ENCODE results near the gene CUL5. TPM values are rescaled to one million over a fixed set of nuclear protein-coding genes. Genes with fewer than 3 reads are reported as not detected.

The CUL5 gene
- total and polyA plus RNA-seq, 2 donors (not counting 1 experiment from before 2014, with no cell fraction given), result 22.9 to 28.2 TPM

DNA sequence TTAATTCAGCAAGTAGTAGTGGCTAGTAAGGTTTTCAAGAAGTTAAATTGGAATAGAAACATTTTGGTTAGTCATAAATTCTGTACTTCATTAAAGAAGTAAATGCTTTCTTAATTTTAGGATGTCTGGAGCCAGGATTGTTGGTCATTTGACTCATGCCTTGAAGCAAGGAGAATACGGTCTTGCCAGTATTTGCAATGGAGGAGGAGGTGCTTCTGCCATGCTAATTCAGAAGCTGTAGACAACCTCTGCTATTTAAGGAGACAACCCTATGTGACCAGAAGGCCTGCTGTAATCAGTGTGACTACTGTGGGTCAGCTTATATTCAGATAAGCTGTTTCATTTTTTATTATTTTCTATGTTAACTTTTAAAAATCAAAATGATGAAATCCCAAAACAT lies 138.5 kb downstream of the CUL5 start:
- Histone ChIP-seq H3K4me1 (ENCODE audit: control insufficient read depth, extremely low read depth, insufficient read depth, low read length) (no peaks in the 10 kb centered on the region), H3K27ac (ENCODE audit: insufficient read depth, low read length) (no peak overlapping the region), H3K4me3 (replicated peaks in 1 of 4; ENCODE audit: control extremely low read depth in 1 of 4, insufficient read depth in 1 of 4, low read depth in 3 of 4, low read length in 4 of 4) (no peak overlapping the region), H4K20me1 (ENCODE audit: control insufficient read depth, extremely low read depth, insufficient read depth, low read length) (no peaks in the 10 kb centered on the region), H3K9ac (ENCODE audit: insufficient read depth, low read length) (no peak overlapping the region), H3K4me2 (ENCODE audit: extremely low read depth, insufficient read depth, low read length) (no peak overlapping the region), H3K79me2 (ENCODE audit: control insufficient read depth, insufficient read depth, low read length) (no peaks in the 10 kb centered on the region), H2AFZ (ENCODE audit: low read length) (no peak overlapping the region), H3K9me3 (ENCODE audit: control insufficient read depth, insufficient read depth, low read depth, low read length) (no peaks in the 10 kb centered on the region), H3K36me3 (ENCODE audit: control insufficient read depth, insufficient read depth, low read length) (peaks cover 5% of the 10 kb centered on the region), H3K27me3 (ENCODE audit: control insufficient read depth, insufficient read depth, low read length) (no peaks in the 10 kb centered on the region)
- no peak for DNase-seq (ENCODE audit: low read depth in 2 of 2)
- TF ChIP-seq, protein P1, sequence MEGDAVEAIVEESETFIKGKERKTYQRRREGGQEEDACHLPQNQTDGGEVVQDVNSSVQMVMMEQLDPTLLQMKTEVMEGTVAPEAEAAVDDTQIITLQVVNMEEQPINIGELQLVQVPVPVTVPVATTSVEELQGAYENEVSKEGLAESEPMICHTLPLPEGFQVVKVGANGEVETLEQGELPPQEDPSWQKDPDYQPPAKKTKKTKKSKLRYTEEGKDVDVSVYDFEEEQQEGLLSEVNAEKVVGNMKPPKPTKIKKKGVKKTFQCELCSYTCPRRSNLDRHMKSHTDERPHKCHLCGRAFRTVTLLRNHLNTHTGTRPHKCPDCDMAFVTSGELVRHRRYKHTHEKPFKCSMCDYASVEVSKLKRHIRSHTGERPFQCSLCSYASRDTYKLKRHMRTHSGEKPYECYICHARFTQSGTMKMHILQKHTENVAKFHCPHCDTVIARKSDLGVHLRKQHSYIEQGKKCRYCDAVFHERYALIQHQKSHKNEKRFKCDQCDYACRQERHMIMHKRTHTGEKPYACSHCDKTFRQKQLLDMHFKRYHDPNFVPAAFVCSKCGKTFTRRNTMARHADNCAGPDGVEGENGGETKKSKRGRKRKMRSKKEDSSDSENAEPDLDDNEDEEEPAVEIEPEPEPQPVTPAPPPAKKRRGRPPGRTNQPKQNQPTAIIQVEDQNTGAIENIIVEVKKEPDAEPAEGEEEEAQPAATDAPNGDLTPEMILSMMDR (conservative IDR thresholded peaks at IDR 0.05 in 1 of 2, IDR thresholded peaks at IDR 0.05 in 1 of 2; ENCODE audit: low read depth in 1 of 2, low read length in 2 of 2), result no peak

DNA sequence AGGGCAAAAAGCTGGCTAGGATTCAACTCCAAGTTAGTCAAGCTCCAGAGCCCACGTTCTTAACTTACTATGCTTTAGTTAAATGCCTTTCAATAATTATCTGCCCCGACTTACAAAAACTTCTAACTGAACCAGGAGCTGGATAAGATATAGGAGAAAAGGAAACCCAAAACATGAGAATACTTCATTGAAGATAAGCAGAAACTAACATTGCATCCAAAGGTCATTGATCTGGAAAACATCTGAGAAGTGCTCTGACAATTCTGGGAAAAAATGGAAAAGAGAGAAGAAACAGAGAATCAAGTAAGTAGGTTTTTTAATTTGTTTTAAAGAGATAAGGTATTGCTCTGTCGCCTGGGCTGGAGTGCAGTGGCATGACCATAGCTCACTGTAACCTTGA lies 139.9 kb downstream of the CUL5 start:
- Histone ChIP-seq H3K9ac (ENCODE audit: insufficient read depth, low read length) (no peak overlapping the region), H3K79me2 (ENCODE audit: control insufficient read depth, insufficient read depth, low read length) (no peaks in the 10 kb centered on the region), H3K4me2 (ENCODE audit: extremely low read depth, insufficient read depth, low read length) (no peak overlapping the region), H2AFZ (ENCODE audit: low read length) (no peak overlapping the region), H3K27ac (ENCODE audit: insufficient read depth, low read length) (no peak overlapping the region), H3K4me3 (replicated peaks in 1 of 4; ENCODE audit: control extremely low read depth in 1 of 4, insufficient read depth in 1 of 4, low read depth in 3 of 4, low read length in 4 of 4) (no peak overlapping the region), H4K20me1 (ENCODE audit: control insufficient read depth, extremely low read depth, insufficient read depth, low read length) (no peaks in the 10 kb centered on the region), H3K27me3 (ENCODE audit: control insufficient read depth, insufficient read depth, low read length) (no peaks in the 10 kb centered on the region), H3K9me3 (ENCODE audit: control insufficient read depth, insufficient read depth, low read depth, low read length) (no peaks in the 10 kb centered on the region), H3K36me3 (ENCODE audit: control insufficient read depth, insufficient read depth, low read length) (peaks cover 4% of the 10 kb centered on the region), H3K4me1 (ENCODE audit: control insufficient read depth, extremely low read depth, insufficient read depth, low read length) (no peaks in the 10 kb centered on the region)
- no peak for TF ChIP-seq EZH2 (IDR thresholded peaks at IDR 0.05; ENCODE audit: low read length, missing control alignments)
- TF ChIP-seq, protein P1 (conservative IDR thresholded peaks at IDR 0.05 in 1 of 2, IDR thresholded peaks at IDR 0.05 in 1 of 2; ENCODE audit: low read depth in 1 of 2, low read length in 2 of 2), result no peak
- DNase-seq (ENCODE audit: low read depth in 2 of 2), result no peak

DNA sequence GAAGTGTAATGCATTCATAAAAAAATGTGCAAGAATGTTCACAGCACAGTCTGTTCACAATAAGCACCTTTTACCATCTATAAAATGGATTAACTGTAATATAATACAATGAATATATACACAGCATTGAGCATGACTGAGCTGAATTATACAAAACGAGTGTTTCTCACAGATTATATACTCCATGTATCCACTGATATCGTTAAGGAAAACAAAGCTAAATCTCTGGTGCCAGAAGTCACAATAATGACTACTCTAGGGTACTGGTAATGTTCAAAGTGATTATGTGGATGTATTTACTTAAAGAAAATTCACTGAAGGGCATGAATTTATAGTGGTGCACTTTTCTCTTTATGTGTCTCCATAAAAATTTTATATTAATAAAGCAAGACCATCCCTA lies 145.9 kb downstream of the CUL5 start:
- DNase-seq (ENCODE audit: low read depth in 2 of 2), result no peak
- TF ChIP-seq, protein P1 (conservative IDR thresholded peaks at IDR 0.05 in 1 of 2, IDR thresholded peaks at IDR 0.05 in 1 of 2; ENCODE audit: low read depth in 1 of 2, low read length in 2 of 2), result no peak
- no peak for TF ChIP-seq EZH2 (IDR thresholded peaks at IDR 0.05; ENCODE audit: low read length, missing control alignments)
- H3K79me2 ChIP-seq (ENCODE audit: control insufficient read depth, insufficient read depth, low read length), result no peaks in the 10 kb centered on the region

More for the DNA sequence above, 145.9 kb downstream of the CUL5 start:
- Histone ChIP-seq H4K20me1 (ENCODE audit: control insufficient read depth, extremely low read depth, insufficient read depth, low read length) (no peaks in the 10 kb centered on the region), H3K9ac (ENCODE audit: insufficient read depth, low read length) (no peak overlapping the region), H2AFZ (ENCODE audit: low read length) (no peak overlapping the region), H3K4me1 (ENCODE audit: control insufficient read depth, extremely low read depth, insufficient read depth, low read length) (no peaks in the 10 kb centered on the region), H3K4me3 (replicated peaks in 1 of 4; ENCODE audit: control extremely low read depth in 1 of 4, insufficient read depth in 1 of 4, low read depth in 3 of 4, low read length in 4 of 4) (no peak overlapping the region), H3K4me2 (ENCODE audit: extremely low read depth, insufficient read depth, low read length) (no peak overlapping the region), H3K36me3 (ENCODE audit: control insufficient read depth, insufficient read depth, low read length) (peaks cover 2% of the 10 kb centered on the region), H3K27ac (ENCODE audit: insufficient read depth, low read length) (no peak overlapping the region), H3K27me3 (ENCODE audit: control insufficient read depth, insufficient read depth, low read length) (no peaks in the 10 kb centered on the region), H3K9me3 (ENCODE audit: control insufficient read depth, insufficient read depth, low read depth, low read length) (no peaks in the 10 kb centered on the region)

Other genes starting within 250 kb of the CUL5 start
- 7.4 and 9.8 TPM in 2 replicates for gene SLC35F2, start 150.1 kb upstream of the CUL5 start, total RNA-seq
- 2.8 and 9.0 TPM in 2 replicates for gene SLC35F2, start 150.1 kb upstream of the CUL5 start, polyA plus RNA-seq
- not detected in 2 replicates for gene RAB39A, start 80.5 kb upstream of the CUL5 start, total RNA-seq
- gene RAB39A, start 80.5 kb upstream of the CUL5 start, polyA plus RNA-seq, result not detected in 2 replicates
- gene ACAT1, start 112.7 kb downstream of the CUL5 start, total RNA-seq, result 91.4 and 138 TPM in 2 replicates
- 128 and 138 TPM in 2 replicates for gene ACAT1, start 112.7 kb downstream of the CUL5 start, polyA plus RNA-seq
- 11.0 and 12.7 TPM in 2 replicates for gene NPAT, start 213.7 kb downstream of the CUL5 start, total RNA-seq
- 10.2 and 10.9 TPM in 2 replicates for gene NPAT, start 213.7 kb downstream of the CUL5 start, polyA plus RNA-seq
- 123 and 147 TPM in 2 replicates for gene ATM, start 214.2 kb downstream of the CUL5 start, total RNA-seq
- 33.8 and 37.5 TPM in 2 replicates for gene ATM, start 214.2 kb downstream of the CUL5 start, polyA plus RNA-seq

All from fibroblast of lung (primary cell).